Measurements from ENCODE around the gene OR2AJ1. TPM values are rescaled to one million over a fixed set of nuclear protein-coding genes. Genes with fewer than 3 reads are reported as not detected.

The OR2AJ1 gene
- total and polyA plus RNA-seq, 4 donors = not detected

GRCh38 chr1:247913786-247914185 is 10.9 kb upstream of the OR2AJ1 start:
- no peak overlapping the region for H3K9ac ChIP-seq (ENCODE audit: insufficient read depth in 1 of 2, low read length in 2 of 2)
- peaks cover 0 to 6% (median 2%) of the 10 kb centered on the region in 4 donors for H3K9me3 ChIP-seq (ENCODE audit: control insufficient read depth in 4 of 4, insufficient read depth in 3 of 4, low read length in 3 of 4)
- H3K4me1 ChIP-seq (ENCODE audit: control insufficient read depth in 5 of 5, insufficient read depth in 5 of 5, low read length in 5 of 5) = no peaks in the 10 kb centered on the region
- no peak overlapping the region for H3K4me3 ChIP-seq
- TF ChIP-seq CTCF (IDR thresholded peaks at IDR 0.05; ENCODE audit: control extremely low read depth, extremely low read depth) = no peak
- DNase-seq (no peak), ATAC-seq (ENCODE audit: insufficient read depth, low FRiP score) (no peak)
- WGBS, 2 donors = 79% methylated on average over 2 of the region's 2 CpGs
- H3K27me3 ChIP-seq (ENCODE audit: control insufficient read depth in 3 of 3, insufficient read depth in 3 of 3, low read length in 2 of 3) = no peaks in the 10 kb centered on the region
- H3K36me3 ChIP-seq (ENCODE audit: control insufficient read depth in 4 of 4, insufficient read depth in 4 of 4, low read length in 4 of 4) = no peaks in the 10 kb centered on the region
- no peak overlapping the region for H3K27ac ChIP-seq (ENCODE audit: low read depth in 1 of 2, low read length in 1 of 2)

GRCh38 chr1:247914941-247915662 is 9.6 kb upstream of the OR2AJ1 start:
- Histone ChIP-seq H3K27ac (ENCODE audit: low read depth in 1 of 2, low read length in 1 of 2) (no peak overlapping the region), H3K27me3 (ENCODE audit: control insufficient read depth in 3 of 3, insufficient read depth in 3 of 3, low read length in 2 of 3) (no peaks in the 10 kb centered on the region), H3K4me1 (ENCODE audit: control insufficient read depth in 5 of 5, insufficient read depth in 5 of 5, low read length in 5 of 5) (no peaks in the 10 kb centered on the region), H3K9me3 (ENCODE audit: control insufficient read depth in 4 of 4, insufficient read depth in 3 of 4, low read length in 3 of 4) (peaks cover 0 to 6% (median 2%) of the 10 kb centered on the region in 4 donors), H3K36me3 (ENCODE audit: control insufficient read depth in 4 of 4, insufficient read depth in 4 of 4, low read length in 4 of 4) (no peaks in the 10 kb centered on the region), H3K9ac (ENCODE audit: insufficient read depth in 1 of 2, low read length in 2 of 2) (no peak overlapping the region), H3K4me3 (no peak overlapping the region)
- DNase-seq (no peak), ATAC-seq (ENCODE audit: insufficient read depth, low FRiP score) (no peak)
- 50 to 68% methylated on average over 4 of the region's 4 CpGs for WGBS, 2 donors
- TF ChIP-seq CTCF (IDR thresholded peaks at IDR 0.05; ENCODE audit: control extremely low read depth, extremely low read depth) = no peak

GRCh38 chr1:247919952-247920351 is 4.7 kb upstream of the OR2AJ1 start, which contains the start of gene OR2T8:
OR2T8 (plus strand) TSS chr1:247920252; CDS start chr1:247921018, 766 bp downstream.
- 67 to 99% methylated on average over 2 of the region's 2 CpGs for WGBS, 2 donors
- no peaks in the 10 kb centered on the region for H3K9me3 ChIP-seq (ENCODE audit: control insufficient read depth in 4 of 4, insufficient read depth in 3 of 4, low read length in 3 of 4)
- DNase-seq (no peak), ATAC-seq (ENCODE audit: insufficient read depth, low FRiP score) (no peak)
- no peak within 1 kb of the TSS for H3K27ac ChIP-seq (ENCODE audit: low read depth in 1 of 2, low read length in 1 of 2)
- H3K36me3 ChIP-seq (ENCODE audit: control insufficient read depth in 4 of 4, insufficient read depth in 4 of 4, low read length in 4 of 4) = no peaks in the 10 kb centered on the region
- H3K4me1 ChIP-seq (ENCODE audit: control insufficient read depth in 5 of 5, insufficient read depth in 5 of 5, low read length in 5 of 5) = no peaks in the 10 kb centered on the region
- no peaks in the 10 kb centered on the region for H3K27me3 ChIP-seq (ENCODE audit: control insufficient read depth in 3 of 3, insufficient read depth in 3 of 3, low read length in 2 of 3)
- no peak within 1 kb of the TSS for H3K4me3 ChIP-seq
- no peak for TF ChIP-seq CTCF (IDR thresholded peaks at IDR 0.05; ENCODE audit: control extremely low read depth, extremely low read depth)
- H3K9ac ChIP-seq (ENCODE audit: insufficient read depth in 1 of 2, low read length in 2 of 2) = no peak within 1 kb of the TSS

Measured in lung (tissue), 12 donors.